Measurements from ENCODE around the gene ZSCAN10. TPM values are rescaled to one million over a fixed set of nuclear protein-coding genes. Genes with fewer than 3 reads are reported as not detected.
A peak's percentile ranks its signal among the peaks of the same experiment; 100 is the strongest.

ZSCAN10 gene
- total RNA-seq, 1 experiment from 2014 or later: 207 TPM

- Histone ChIP-seq H2AK5ac (ENCODE audit: insufficient read length, low read length) (no peak overlapping the region), H3K9me3 (ENCODE audit: control insufficient read depth, low read depth, low read length) (no peaks in the 10 kb centered on the region), H3K27me3 (ENCODE audit: insufficient read depth, low read length) (no peaks in the 10 kb centered on the region), H3K23me2 (ENCODE audit: insufficient read length, low read depth, low read length, poor library complexity, severe bottlenecking) (peaks cover 20% of the 10 kb centered on the region), H3K4me1 (ENCODE audit: insufficient read depth, low read length) (no peaks in the 10 kb centered on the region), H4K8ac (replicated peaks; ENCODE audit: insufficient read length, low read depth, low read length) (no peak overlapping the region), H4K20me1 (ENCODE audit: control insufficient read depth, insufficient read depth, insufficient read length) (no peaks in the 10 kb centered on the region), H4K91ac (ENCODE audit: insufficient read length, low read depth, low read length) (no peak overlapping the region), H3K9ac (ENCODE audit: extremely low read depth, insufficient read length, low read length) (no peak overlapping the region), H3K27ac (ENCODE audit: insufficient read length, low read depth, low read length) (no peak overlapping the region), H3K4me2 (ENCODE audit: insufficient read depth, insufficient read length, low read length) (peak overlapping the region; percentile 87), H3K18ac (ENCODE audit: insufficient read length, low read depth, low read length) (no peak overlapping the region), H2BK15ac (ENCODE audit: low read depth, low read length) (no peak overlapping the region), H4K5ac (ENCODE audit: insufficient read length, low read depth, low read length) (no peak overlapping the region), H3T11ph (ENCODE audit: low read length) (no peak overlapping the region), H2BK120ac (ENCODE audit: low read depth, low read length, poor library complexity, severe bottlenecking) (no peak overlapping the region), H3K14ac (ENCODE audit: insufficient read depth, low read length) (no peak overlapping the region; the same call in 1 of the 2 replicates), H3K79me1 (ENCODE audit: insufficient read depth, low read depth, low read length, poor library complexity, severe bottlenecking) (no peaks in the 10 kb centered on the region), H2BK5ac (ENCODE audit: insufficient read length, low read length) (no peak overlapping the region), H3K4ac (ENCODE audit: low read depth, low read length) (no peak overlapping the region), H2AFZ (ENCODE audit: low read length) (no peak overlapping the region), H2BK12ac (ENCODE audit: insufficient read length, low read depth, low read length) (no peak overlapping the region), H2BK20ac (ENCODE audit: low read depth, low read length, poor library complexity, severe bottlenecking) (no peak overlapping the region), H3K56ac (ENCODE audit: insufficient read length, low read depth, low read length) (no peak overlapping the region), H3K23ac (ENCODE audit: insufficient read length, low read depth, low read length) (no peak overlapping the region), H3K79me2 (ENCODE audit: insufficient read depth, low read length) (no peaks in the 10 kb centered on the region)
- H3K9me3 Mint-ChIP-seq: peaks cover 0 to 3% of the 10 kb centered on the region in 2 experiments; a peak in 2 of 5 replicates
- WGBS (ENCODE audit: extremely low coverage, insufficient read length, low lambda C conversion rate): no CpG with 5 or more reads among the region's 54 CpGs
- no peak for DNase-seq
- H3K27me3 Mint-ChIP-seq (ENCODE audit: low read depth): peaks cover 69% of the 10 kb centered on the region
- H3K4me3 Mint-ChIP-seq: peak overlapping the region; percentile 79 to 90
- no peak for TF ChIP-seq CTCF (conservative IDR thresholded peaks at IDR 0.05)
- H3K4me1 Mint-ChIP-seq: peaks cover 8 to 17% of the 10 kb centered on the region in 2 experiments
- H3K36me3 Mint-ChIP-seq (ENCODE audit: insufficient read depth in 1 of 3, low read depth in 3 of 3): peaks cover 9 to 25% (median 22%) of the 10 kb centered on the region in 3 experiments
- H3K27ac Mint-ChIP-seq: no peak overlapping the region
Observed at GRCh38 chr16:3046641-3047386, 52.3 kb downstream of the ZSCAN10 start.

Data from H9 (cell line).